Activated gamma-delta T cell treated with anti-CD3 and anti-CD28 coated beads, Interleukin-2, amount 50 U/mL, for 16 hours (primary cell): ENCODE measurements around the gene RRAS.
"Not testable (repeated sequence)": the region's sequence is repeated elsewhere in the genome, so short reads cannot be mapped to it uniquely, and the experiment has no call there.

Experiments
- DNase-seq: peaks from one replicate; pipeline ENCODE4 v3.0.0-alpha.2; 2020; ENCODE audit warnings: low read depth

The RRAS gene

DNA sequence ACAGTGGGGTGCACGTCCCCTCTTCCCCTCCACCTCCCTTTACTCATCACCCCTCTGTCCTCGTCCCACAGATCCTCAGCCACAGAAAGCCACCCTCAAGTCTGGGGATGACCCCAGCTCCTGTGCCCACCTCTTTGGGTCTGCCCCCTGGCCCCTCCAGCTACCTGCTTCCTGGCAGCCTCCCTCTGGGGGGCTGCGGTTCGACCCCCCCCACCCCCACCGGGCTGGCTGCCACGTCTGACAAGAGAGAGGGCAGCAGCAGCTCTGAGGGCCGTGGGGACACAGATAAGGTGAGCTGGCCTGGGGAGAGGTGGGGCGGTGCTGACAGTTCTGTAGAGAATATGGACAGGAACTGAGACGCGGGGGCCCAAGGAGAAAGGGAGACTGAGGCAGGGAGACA is 14.6 kb upstream of the RRAS start:
- no peak for DNase-seq

DNA sequence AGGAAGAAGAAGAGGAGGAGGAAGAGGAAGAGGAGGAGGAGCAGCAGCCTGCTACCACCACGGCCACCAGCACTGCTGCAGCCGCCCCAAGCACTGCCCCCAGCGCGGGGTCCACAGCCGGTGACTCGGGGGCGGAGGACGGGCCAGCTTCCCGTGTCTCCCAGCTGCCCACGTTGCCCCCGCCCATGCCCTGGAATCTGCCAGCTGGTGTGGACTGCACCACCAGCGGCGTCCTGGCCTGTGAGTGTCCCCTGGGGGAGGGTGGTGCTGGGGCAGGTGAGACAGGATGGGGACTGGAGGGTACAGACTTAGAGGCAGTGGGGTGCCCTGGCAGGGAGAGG is 13.5 kb upstream of the RRAS start:
- DNase-seq, result no peak

DNA sequence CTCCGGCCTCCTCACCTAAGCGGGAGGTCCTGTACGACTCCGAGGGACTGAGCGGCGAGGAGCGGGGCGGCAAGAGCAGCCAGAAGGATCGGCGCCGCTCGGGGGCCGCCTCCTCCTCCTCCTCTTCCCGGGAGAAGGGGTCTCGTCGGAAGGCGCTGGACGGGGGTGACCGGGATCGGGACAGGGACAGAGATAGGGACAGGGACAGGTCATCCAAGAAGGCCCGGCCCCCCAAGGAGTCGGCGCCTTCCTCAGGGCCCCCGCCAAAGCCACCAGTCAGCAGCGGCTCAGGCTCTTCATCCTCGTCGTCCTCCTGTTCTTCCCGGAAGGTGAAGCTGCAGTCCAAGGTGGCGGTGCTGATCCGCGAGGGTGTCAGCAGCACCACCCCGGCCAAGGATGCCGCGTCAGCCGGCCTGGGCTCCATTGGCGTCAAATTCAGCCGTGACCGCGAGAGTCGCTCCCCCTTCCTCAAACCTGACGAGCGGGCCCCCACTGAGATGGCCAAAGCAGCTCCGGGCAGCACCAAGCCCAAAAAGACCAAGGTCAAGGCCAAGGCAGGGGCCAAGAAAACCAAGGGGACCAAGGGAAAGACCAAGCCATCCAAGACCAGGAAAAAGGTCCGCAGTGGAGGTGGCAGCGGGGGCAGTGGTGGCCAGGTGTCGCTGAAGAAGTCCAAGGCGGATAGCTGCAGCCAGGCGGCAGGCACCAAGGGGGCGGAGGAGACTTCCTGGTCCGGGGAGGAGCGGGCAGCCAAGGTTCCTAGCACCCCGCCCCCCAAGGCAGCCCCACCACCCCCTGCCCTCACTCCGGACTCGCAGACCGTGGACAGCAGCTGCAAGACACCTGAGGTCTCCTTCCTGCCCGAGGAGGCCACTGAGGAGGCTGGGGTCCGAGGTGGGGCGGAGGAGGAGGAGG is 12.9 kb upstream of the RRAS start:
- no peak for DNase-seq

DNA sequence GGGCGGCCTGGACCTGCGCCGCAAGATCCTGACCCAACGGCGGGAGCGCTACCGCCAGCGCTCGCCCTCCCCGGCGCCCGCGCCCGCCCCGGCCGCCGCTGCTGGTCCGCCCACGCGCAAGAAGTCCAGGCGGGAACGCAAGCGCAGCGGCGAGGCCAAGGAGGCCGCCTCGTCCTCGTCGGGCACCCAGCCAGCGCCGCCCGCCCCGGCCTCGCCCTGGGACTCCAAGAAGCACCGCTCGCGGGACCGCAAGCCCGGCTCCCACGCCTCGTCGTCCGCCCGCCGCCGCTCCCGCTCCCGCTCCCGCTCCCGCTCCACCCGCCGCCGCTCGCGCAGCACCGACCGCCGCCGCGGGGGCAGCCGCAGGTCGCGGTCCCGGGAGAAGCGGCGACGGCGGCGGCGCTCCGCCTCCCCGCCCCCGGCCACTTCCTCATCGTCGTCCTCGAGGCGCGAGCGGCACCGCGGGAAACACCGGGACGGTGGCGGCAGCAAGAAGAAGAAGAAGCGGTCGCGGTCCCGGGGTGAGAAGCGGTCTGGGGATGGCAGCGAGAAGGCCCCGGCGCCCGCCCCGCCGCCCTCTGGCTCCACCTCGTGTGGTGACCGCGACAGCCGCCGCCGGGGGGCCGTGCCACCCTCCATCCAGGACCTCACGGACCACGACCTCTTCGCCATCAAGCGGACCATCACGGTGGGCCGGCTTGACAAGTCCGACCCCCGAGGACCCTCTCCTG is 12.0 kb upstream of the RRAS start:
- DNase-seq, result no peak

DNA sequence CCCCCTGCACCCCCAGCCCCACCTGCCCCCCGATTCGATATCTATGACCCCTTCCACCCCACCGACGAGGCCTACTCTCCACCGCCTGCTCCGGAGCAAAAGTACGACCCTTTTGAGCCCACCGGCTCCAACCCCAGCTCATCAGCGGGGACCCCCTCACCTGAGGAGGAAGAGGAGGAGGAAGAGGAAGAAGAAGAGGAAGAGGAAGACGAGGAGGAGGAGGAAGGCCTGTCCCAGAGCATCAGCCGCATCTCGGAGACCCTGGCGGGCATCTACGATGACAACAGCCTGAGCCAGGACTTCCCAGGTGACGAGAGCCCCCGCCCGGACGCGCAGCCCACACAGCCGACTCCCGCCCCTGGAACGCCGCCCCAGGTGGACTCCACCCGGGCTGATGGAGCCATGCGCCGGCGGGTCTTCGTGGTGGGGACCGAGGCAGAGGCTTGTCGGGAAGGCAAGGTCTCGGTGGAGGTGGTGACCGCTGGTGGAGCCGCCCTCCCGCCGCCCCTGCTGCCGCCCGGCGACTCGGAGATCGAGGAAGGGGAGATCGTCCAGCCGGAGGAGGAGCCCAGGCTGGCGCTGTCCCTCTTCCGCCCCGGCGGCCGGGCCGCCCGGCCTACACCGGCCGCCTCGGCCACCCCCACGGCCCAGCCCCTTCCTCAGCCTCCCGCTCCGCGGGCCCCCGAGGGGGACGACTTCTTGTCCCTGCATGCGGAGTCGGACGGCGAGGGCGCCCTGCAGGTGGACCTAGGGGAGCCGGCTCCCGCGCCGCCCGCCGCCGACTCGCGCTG is 11.3 kb upstream of the RRAS start:
- DNase-seq, result no peak

DNA sequence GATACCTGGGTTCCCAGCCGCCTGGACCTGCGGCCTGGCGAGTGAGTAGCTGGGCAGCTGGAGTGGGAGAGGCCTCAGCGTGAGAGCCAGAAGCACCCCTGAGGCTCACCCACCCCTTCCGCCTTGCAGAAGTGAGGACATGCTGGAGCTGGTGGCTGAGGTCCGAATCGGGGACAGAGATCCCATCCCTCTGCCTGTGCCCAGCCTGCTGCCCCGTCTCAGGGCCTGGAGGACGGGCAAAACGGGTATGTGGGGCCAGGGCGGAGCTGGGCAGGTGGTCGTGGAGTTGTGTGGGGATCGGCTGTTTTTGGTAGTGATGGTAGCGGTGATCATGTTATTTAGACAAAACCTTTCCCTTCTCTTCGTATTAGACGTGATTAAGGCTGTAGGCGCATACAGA is 6.6 kb upstream of the RRAS start:
- no peak for DNase-seq

DNA sequence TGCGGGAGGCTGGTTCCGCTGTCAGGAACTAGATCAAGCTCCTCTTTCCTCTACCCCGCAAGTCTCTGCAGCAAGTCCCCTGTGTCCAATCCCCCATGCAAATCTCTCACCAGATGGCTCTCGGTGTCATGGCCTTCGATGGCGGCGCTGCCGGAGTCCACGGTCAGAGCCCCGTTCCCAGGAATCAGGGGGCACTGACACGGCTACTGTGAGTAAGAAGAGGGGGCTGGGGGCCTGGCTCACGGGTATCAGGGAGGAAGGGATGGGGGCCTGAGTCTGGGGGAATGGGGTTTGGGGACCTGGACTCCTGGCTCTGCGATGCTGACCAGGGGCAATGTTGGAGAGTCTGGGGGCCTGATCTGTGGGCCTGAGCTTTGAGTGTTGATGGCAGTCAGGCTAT is 6.1 kb upstream of the RRAS start:
- no peak for DNase-seq

DNA sequence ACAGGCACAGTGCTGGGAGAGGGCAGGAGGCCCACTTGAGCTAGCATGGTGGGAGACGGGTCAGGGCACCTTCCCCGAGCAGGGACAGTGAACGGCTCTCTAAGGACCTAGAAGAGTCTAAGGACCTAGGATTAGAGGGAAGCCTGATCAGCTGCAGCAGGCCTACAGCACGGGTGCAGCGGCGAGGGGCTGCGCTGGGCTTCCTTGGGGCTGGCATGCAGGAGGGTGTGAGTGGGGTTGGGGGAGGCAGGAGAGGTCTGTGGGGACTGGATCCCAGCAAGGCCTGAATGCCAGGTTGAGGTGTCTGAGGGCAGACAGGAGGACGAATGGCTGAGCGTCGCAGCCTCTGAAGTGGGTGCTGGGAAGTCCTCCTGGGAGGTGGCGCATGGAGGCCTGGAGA is 5.6 kb upstream of the RRAS start:
- DNase-seq, result no peak

DNA sequence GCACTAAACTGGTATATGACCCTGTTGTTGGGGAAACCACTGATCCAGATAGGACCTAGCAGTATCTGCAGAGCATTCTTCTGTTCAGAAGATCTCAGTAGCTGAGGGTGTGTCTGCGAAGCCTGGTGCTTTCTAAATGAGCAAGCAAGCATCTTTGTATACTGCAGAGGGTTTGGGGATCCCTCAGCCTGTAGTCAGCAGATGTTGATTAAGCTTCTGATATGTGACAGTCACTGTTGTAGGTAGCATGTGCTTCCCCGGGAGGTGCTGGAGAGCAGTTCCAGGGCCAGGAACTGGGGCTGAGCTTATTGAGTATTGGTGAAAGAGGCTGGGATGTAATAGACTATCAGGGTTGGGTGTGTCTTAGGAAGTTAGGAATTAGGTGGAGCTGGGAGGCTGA is 3.5 kb upstream of the RRAS start:
- no peak for DNase-seq

DNA sequence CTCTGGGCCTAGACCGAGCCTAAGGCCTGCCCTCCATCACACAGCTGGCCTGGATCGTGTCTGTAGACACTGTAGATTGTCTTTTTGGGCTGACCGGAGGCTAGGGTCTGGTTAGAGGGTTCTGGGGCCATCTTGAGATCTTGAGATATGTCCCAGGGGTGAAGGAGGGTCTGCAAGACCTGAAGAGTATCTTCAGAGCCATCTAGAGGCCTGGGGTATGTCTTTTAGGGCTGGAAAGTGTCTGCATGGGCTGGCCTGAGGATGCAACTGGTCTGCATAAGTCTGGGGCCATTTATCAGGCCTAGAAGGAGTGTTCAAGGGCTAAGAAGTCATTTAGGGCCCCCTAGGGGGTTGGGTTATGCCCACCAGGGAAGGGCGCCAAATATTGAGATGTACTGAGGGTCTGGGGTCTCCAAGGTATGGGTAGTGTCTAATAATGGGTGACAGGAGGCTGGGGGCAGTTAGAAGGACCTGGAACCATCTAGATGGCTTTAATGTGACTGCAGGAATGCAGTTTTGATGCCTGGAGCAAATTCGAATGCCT is 2.6 kb upstream of the RRAS start:
- DNase-seq, result no peak

DNA sequence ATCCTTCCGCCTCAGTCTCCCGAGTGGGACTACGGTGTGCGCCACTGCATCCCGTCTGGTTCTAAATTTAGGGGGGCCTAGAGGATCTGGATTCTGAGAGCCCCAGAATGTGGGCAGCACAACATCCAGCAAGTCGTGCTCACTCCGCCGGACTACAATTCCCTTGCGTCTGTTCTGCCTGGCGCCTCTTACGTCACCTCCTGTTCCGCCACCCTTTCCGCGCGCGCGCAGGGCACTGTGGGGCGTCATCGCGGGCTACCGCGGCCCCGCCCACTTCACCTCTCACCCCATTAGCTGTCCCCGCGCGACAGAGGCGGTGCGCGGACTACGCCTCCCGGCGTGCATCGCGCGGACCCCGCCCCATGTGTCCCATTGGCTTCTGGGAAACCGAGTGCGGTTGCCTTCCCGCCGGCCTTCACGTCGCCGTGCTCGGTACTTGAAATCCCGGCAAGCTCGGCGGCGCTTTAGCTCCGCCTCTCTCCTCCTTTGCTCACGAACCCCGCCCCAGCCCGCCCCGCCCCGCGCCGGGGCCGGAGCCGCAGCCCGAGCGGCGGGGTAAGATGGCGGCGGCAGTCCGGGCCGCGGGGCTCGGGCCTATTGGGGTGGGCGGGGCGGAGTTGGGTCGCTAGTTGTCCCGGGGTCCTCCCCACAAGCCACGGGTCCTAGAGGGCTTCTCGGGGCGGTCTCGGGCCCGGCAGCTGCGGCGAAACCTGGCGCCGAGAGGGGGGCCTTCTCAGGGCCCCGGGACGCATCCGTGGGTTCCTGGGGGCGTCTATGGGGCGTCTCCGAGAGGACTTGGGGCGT is 1.9 kb upstream of the RRAS start, which contains the start of gene SCAF1:
Gene SCAF1, plus strand, starts transcription at position 522 of the 804 bp plus-strand sequence. CDS start 2,818 bp downstream, outside the sequence.
- DNase-seq, result peak; percentile 98

DNA sequence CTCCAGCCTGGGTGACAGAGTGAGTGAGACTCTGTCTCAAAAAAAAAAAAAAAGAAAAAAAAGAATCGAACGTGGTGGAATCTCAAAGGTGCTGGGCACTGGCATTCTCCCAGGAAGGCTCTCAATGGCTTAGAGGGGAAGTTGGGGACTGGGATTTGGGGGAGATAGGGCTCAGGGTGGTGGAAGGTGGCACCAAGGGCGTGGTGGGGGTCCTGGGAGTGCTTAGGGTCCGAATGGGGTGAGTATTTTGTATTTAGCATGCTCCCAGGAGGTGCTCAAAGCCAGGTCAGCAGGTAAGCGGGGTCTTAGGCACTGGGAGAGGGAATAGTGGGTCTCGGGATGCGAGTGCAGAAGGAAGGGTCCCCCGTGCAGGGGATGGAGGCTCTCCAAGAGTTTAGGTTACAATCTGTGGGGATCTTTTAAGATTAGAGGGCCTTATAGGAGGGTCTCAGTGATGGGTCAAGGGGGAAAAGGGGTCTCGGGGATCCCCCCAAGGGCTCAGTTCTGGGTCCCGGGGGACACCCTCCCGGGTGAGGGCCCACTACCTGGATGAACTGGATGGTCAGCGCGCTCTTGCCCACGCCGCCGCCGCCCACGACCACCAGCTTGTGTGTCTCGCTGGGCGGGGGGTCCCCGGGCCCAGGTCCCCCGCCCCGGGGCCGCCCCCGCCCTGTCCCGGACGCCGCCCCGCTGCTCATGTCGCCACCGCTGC is 386 bp downstream of the RRAS start:
- no peak for DNase-seq

DNA sequence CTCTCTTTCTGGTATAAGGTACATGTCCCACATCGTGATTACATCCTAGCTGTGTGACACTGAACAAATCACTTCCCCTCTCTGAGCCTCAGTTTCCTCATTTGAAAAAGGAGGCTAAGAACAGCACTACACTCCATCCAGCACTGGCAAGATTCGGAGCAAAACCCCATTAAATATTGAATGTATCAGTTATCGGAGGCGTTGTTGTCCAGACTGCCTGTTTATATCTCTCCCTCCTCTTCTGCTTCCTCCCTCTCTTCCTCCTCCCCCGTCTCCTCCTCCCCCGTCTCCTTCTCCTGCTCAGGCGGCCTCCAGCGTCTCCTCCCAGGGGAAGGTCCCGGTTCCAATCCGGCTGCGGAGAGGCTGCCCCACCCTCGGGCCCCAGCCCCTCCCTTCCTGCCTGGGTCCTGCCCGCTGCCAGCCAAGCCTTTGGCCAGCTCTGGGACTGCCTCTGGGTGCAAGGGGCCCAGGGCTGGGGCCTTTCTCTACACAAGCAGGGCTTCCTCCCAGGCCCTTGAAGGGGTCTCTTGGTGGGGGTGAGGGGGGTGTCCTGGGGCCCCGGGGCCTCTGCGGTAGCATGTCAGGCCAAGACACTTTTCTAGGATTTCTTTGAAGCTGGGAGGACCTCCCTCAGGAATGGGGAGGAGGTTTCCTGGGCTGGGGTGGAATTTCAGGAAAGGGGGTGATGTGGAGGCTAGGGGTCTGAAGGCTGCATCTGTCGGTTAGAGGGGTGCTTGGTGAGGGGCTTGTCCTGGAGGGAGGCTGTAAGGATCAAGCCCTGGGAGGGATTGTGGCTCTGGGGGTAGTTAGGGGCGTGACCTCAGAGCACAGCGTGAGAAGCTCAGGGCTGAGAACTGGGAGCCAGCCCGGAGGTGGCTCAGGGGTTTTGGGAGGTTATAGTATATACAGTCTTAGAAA is 1.9 kb downstream of the RRAS start:
- no peak for DNase-seq

DNA sequence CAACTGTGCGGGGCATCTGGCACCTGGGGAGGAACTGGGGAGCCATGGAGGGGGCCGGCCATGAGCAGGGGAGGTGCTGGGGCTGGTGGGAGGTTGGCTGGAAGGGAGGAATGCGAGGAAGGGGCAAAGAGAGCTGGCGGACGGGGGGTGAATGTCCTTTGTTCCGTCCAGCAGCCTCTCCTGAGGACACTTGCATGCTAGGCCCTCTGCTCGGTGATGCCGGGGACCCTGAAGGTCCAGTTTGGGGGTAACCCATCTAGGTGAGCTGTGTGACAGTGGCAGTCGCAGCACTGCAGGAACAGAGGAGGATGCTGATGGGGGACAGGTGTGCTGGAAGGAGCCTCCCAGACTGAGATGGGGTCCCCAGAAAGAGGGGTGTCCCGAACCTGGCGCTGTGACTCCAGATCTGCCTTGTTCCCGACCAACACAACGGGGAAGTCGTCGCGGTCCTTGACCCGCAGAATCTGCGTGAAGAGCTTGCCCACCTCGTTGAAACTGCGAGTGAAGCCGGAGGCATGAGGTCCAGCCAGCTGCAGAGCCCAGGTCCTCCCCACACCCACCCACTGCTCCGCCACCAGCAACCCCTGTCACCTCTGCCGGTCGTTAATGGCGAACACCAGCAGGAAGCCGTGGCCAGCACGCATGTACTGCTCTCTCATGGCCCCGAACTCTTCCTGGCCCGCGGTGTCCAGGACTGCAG is 3.6 kb downstream of the RRAS start:
- no peak for DNase-seq

DNA sequence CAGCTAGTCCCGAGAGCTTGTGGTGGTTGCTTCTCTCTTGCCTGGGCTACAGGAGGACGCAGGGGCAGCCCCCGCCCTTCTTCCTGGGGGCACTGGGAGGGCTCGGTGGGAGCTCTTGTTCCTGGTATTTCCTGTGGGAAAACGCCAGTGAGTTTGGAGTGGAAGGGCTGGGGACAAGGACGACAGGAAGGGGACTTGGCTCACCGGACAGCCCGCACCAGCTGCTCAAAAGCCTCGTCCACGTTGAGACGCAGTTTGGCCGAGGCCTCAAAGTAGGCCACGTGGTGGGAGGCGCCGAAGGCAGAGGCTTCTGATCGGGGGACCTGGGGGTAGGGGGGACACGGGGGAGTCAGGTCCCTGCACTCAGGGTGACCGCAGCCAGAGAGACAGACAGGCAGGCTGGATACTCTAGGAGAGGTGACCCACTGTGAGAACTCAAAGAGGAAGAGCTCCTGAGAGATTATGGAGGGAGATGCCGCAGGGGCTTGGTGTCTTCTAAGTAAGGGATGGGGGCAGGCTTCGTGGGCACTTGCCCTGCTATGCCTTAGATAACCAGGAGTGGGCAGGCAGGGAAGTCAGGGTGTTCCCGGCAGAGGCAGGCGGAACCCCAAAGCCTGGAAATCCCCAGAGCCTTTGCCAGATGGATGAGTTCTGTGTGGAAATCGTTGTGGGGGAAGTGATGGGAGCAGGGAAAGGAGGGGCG is 4.3 kb downstream of the RRAS start:
- DNase-seq, result no peak

DNA sequence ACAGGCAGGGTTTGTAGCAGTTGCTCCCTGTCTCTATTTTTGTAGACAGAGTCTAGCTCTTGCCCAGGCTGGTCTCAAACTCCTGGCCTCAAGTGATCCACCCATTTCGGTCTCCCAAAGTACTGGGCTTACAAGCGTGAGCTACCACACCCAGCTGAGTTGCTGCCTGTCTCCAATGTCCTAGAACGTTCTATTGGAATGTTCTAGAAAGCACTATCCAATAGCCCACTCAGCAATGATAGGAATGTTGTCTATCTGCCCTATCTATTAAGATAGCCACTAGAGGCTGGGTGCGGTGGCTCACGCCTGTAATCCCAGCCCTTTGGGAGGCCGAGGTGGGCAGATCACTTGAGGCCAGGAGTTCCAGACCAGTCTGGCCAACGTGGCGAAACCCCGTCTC is 6.7 kb downstream of the RRAS start:
- not testable (repeated sequence) for DNase-seq

DNA sequence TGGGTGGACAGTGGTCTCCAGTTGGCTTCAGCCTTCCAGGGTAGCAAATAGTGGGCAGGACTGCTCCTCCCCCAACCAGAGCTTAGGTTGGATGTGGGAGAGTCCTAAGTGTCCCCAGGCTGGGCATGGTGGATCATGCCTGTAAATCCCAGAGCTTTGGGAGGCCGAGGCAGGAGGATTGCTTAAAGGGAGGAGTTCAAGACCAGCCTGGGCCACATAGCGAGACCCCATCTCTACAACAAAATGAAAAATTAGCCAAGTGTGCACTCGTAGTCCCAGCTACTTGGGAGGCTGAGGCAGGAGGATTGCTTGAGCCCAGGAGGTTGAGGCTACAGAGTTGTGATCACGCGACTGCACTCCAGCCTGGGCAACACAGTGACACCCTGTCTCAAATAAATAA is 7.4 kb downstream of the RRAS start:
- no peak for DNase-seq

DNA sequence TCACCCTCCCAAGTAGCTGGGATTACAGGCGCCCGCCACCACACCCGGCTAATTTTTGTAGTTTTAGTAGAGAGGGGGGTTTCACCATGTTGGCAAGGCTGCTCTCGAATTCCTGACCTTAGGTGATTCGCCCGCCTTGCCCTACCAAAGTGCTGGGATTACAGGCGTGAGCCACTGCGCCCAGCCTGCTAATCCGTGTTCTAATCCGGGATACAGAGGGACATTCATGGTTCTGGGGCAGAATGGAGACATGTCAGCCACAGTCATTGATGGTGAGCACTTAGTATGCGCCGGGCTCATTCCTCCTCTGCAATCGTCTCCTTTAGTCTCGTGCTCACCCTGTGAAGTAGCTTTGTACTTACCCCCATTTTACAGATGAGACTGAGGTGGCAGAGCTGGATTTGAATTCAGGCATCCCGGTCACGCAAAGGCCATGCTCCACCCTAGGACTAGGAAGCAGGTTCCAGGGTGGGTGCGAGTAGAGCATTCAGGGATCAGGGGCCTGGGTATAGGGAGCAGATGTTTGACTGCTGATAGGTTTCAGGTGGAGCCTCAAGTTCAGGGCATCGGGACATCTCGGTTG is 8.2 kb downstream of the RRAS start:
- no peak for DNase-seq
